Gastrocnemius medialis (tissue), 4 donors: ENCODE results near the gene MAPK12. TPM values are rescaled to one million over a fixed set of nuclear protein-coding genes. Genes with fewer than 3 reads are reported as not detected.
A peak's percentile ranks its signal among the peaks of the same experiment; 100 is the strongest.
"Not testable (repeated sequence)": the region's sequence is repeated elsewhere in the genome, so short reads cannot be mapped to it uniquely, and the experiment has no call there.

Experiments
- ATAC-seq, 2 donors: fragments of 150-250 bp; one replicate each; pipeline ENCODE4 v1.9.1; 2016
- DNase-seq, 2 donors: peaks; one replicate each; pipeline ENCODE4 v3.0.0-alpha.2; 2019
- H3K27ac ChIP-seq, 4 donors: fragments of 200-600 bp; sonication (generic); 1 replicate in 1 of 4; 2 replicates in 3 of 4; pipeline ENCODE4 v1.5.1; 2016 to 2018; ENCODE audit warnings: mild to moderate bottlenecking in 2 of 4, moderate library complexity in 1 of 4
- H3K27me3 ChIP-seq, 3 donors: fragments of 200-600 bp; sonication (generic) in 2 of 3; 1 replicate in 1 of 3; 2 replicates in 2 of 3; pipeline versions ENCODE4 v1.5.1 to v1.6.0; 2016 to 2019; ENCODE audit warnings: mild to moderate bottlenecking in 1 of 3, moderate library complexity in 1 of 3
- H3K36me3 ChIP-seq, 2 donors: fragments of 200-600 bp; sonication (generic) in 1 of 2; one replicate each; pipeline ENCODE4 v1.5.1; 2017 to 2018
- H3K4me1 ChIP-seq, 2 donors: fragments of 200-600 bp; sonication (generic) in 1 of 2; one replicate each; pipeline ENCODE4 v1.5.1; 2016 to 2017; ENCODE audit warnings: mild to moderate bottlenecking in 2 of 2
- H3K4me3 ChIP-seq, 4 donors: fragments of 200-600 bp; sonication (generic) in 3 of 4; 1 replicate in 1 of 4; 2 replicates in 3 of 4; pipeline ENCODE4 v1.5.1; 2016 to 2019; ENCODE audit warnings: mild to moderate bottlenecking in 2 of 4
- H3K9me3 ChIP-seq, 3 donors: fragments of 200-600 bp; sonication (generic) in 2 of 3; 1 replicate in 1 of 3; 2 replicates in 2 of 3; pipeline ENCODE4 v1.5.1; 2016 to 2019
- CTCF ChIP-seq, 5 experiments: fragments of 450-650 bp in 3 of 5; fragments of 200-600 bp in 2 of 5; sonication (generic) in 2 of 5; IDR thresholded peaks in 4 of 5; conservative IDR thresholded peaks in 1 of 5; 1 replicate in 4 of 5; 2 replicates in 1 of 5; pipeline ENCODE4 v1.5.1; 2016 to 2019; ENCODE audit warnings: antibody characterized with exemption in 5 of 5, mild to moderate bottlenecking in 3 of 5, moderate library complexity in 3 of 5
- POLR2A ChIP-seq, 2 donors: fragments of 450-650 bp; IDR thresholded peaks; one replicate each; pipeline ENCODE4 v1.6.1; 2017; ENCODE audit warnings: antibody characterized with exemption in 2 of 2, mild to moderate bottlenecking in 2 of 2, moderate library complexity in 2 of 2
- in situ Hi-C, 4 donors: fragments of 200-750 bp; cut with MboI; loops; one replicate each; pipeline versions ENCODE4 v1.15.0 to v1.8.0; 2017; ENCODE audit warnings: low sequenced_read_pairs in 4 of 4
- intact Hi-C: fragments of 100-400 bp; cut with DNase I; formaldehyde crosslinking; loops from one replicate; pipeline ENCODE4 v1.15.1; 2023; ENCODE audit warnings: low total_unique reads
- total RNA-seq, 4 donors: library from RNA; depleted of rRNA; stranded (reverse); fragments of >200 nt; gene quantifications; one replicate each; pipeline versions ENCODE4 v1.1.0 to v1.2.3, GENCODE V29; 2016

Gene MAPK12
- total RNA-seq, 4 donors from 2014 or later, result 126 to 290 (median 219) TPM

GRCh38 chr22:50274311-50274710 lies 12.8 kb upstream of the MAPK12 start:
- H3K27me3 ChIP-seq, result peaks cover 4 to 12% (median 7%) of the 10 kb centered on the region in 3 donors
- intact Hi-C loops, result loop anchor here (2.0 kb wide), 1 partner anchor 68 kb away; the partner anchor contains the start of gene PPP6R2

GRCh38 chr22:50273781-50274180 lies 12.3 kb upstream of the MAPK12 start:
- H3K27ac ChIP-seq, ATAC-seq, H3K4me3 ChIP-seq, H3K36me3 ChIP-seq, H3K9me3 ChIP-seq, DNase-seq: not testable (repeated sequence)
- in situ Hi-C loops, result loop anchor here in 2 of 4 donors (10.0 kb wide), 1 partner anchor 51 kb away; the partner anchor contains the start of gene DENND6B (in 2 of the 2)
- peaks cover 4 to 12% (median 9%) of the 10 kb centered on the region in 3 donors for H3K27me3 ChIP-seq
- intact Hi-C loops, result loop anchor here (2.0 kb wide), 1 partner anchor 69 kb away; the partner anchor contains the start of gene PPP6R2
- peaks cover 12 to 27% of the 10 kb centered on the region in 2 donors for H3K4me1 ChIP-seq

More at GRCh38 chr22:50274311-50274710, 12.8 kb upstream of the MAPK12 start:
- H3K36me3 ChIP-seq, result peaks cover 0 to under 1% of the 10 kb centered on the region in 2 donors
- peak; percentile 28 to 68 for ATAC-seq
- in situ Hi-C loops, result loop anchor here in 2 of 4 donors (10.0 kb wide), 1 partner anchor 50 kb away; the partner anchor contains the start of gene DENND6B (in 2 of the 2)
- TF ChIP-seq CTCF (IDR thresholded peaks at IDR 0.05 in 4 of 5, conservative IDR thresholded peaks at IDR 0.05 in 1 of 5) (peak in 3 of 5 experiments; percentile 27 to 34 (median 32)), POLR2A (IDR thresholded peaks at IDR 0.05) (no peak)
- H3K4me1 ChIP-seq, result peaks cover 12 to 25% of the 10 kb centered on the region in 2 donors
- H3K9me3 ChIP-seq, result no peaks in the 10 kb centered on the region
- H3K4me3 ChIP-seq, result no peak overlapping the region
- H3K27ac ChIP-seq, result no peak overlapping the region
- DNase-seq, result peak in 1 of 2 donors; percentile 64

GRCh38 chr22:50273352-50273751 lies 11.9 kb upstream of the MAPK12 start:
- H3K4me3 ChIP-seq, H3K36me3 ChIP-seq, DNase-seq, intact Hi-C loops, ATAC-seq, H3K27ac ChIP-seq, H3K9me3 ChIP-seq: not testable (repeated sequence)
- in situ Hi-C loops, result loop anchor here in 2 of 4 donors (10.0 kb wide), 1 partner anchor 51 kb away; the partner anchor contains the start of gene DENND6B (in 2 of the 2)
- Histone ChIP-seq H3K4me1 (peaks cover 15 to 29% of the 10 kb centered on the region in 2 donors), H3K27me3 (peaks cover 4 to 12% (median 9%) of the 10 kb centered on the region in 3 donors)

GRCh38 chr22:50272044-50272802 lies 10.7 kb upstream of the MAPK12 start:
- TF ChIP-seq CTCF (IDR thresholded peaks at IDR 0.05 in 4 of 5, conservative IDR thresholded peaks at IDR 0.05 in 1 of 5), result no peak
- no peak for TF ChIP-seq POLR2A (IDR thresholded peaks at IDR 0.05)
- Histone ChIP-seq H3K36me3 (no peaks in the 10 kb centered on the region), H3K9me3 (no peaks in the 10 kb centered on the region), H3K4me3 (peak overlapping the region in 2 of 4 donors; percentile 58), H3K27me3 (peaks cover 4 to 12% (median 9%) of the 10 kb centered on the region in 3 donors), H3K27ac (no peak overlapping the region), H3K4me1 (peaks cover 22 to 37% of the 10 kb centered on the region in 2 donors)
- no peak for ATAC-seq
- in situ Hi-C loops (loop anchor here in 2 of 4 donors (10.0 kb wide), 1 partner anchor 53 kb away; the partner anchor contains the start of gene DENND6B (in 2 of the 2)), intact Hi-C loops (no loop called here)
- DNase-seq, result no peak

- Histone ChIP-seq H3K36me3 (no peaks in the 10 kb centered on the region), H3K27ac (no peak overlapping the region), H3K9me3 (no peaks in the 10 kb centered on the region), H3K27me3 (peaks cover 4 to 12% (median 9%) of the 10 kb centered on the region in 3 donors), H3K4me1 (peaks cover 22 to 42% of the 10 kb centered on the region in 2 donors), H3K4me3 (peak overlapping the region; percentile 37 to 77 (median 58))
- in situ Hi-C loops (loop anchor here in 2 of 4 donors (10.0 kb wide), 1 partner anchor 53 kb away; the partner anchor contains the start of gene DENND6B (in 2 of the 2)), intact Hi-C loops (loop anchor here (2.0 kb wide), 1 partner anchor 27 kb away; the partner anchor contains the start of gene TUBGCP6)
- DNase-seq (no peak), ATAC-seq (peak in 1 of 2 donors; percentile 19)
- TF ChIP-seq CTCF (IDR thresholded peaks at IDR 0.05 in 4 of 5, conservative IDR thresholded peaks at IDR 0.05 in 1 of 5) (peak in 1 of 5 experiments; percentile 26), POLR2A (IDR thresholded peaks at IDR 0.05) (no peak)
Observed at GRCh38 chr22:50271519-50271970, 10.1 kb upstream of the MAPK12 start.
